HEK293T (cell line): ENCODE data around the gene PRKAG2.
"Not testable (repeated sequence)": the region's sequence is repeated elsewhere in the genome, so short reads cannot be mapped to it uniquely, and the experiment has no call there.

Experiments used
- CTCF ChIA-PET: fragments of 350-600 bp; formaldehyde crosslinking; extraction: SDS; loops from one replicate; lab custom pipeline; 2021; ENCODE audit warnings: antibody characterized with exemption, inconsistent platforms; lab: Yijun Ruan, JAX
- POLR2A ChIA-PET: fragments of 350-600 bp; formaldehyde crosslinking; extraction: SDS; loops from one replicate; lab custom pipeline; 2020; ENCODE audit warnings: antibody characterized with exemption, inconsistent platforms; lab: Yijun Ruan, JAX
- DNase-seq: peaks from one replicate; pipeline ENCODE4 v3.0.0; 2012; ENCODE audit warnings: mixed read lengths; ENCODE audit errors: extremely low spot score
- ARNT ChIP-seq: fragments of 450-650 bp; IDR thresholded peaks from 2 replicates; pipeline ENCODE4 v1.6.1; 2017; ENCODE audit warnings: mild to moderate bottlenecking
- BHLHE40 ChIP-seq: fragments of 450-650 bp; IDR thresholded peaks from 2 replicates; pipeline ENCODE4 v1.6.1; 2016; ENCODE audit warnings: mild to moderate bottlenecking, moderate library complexity, borderline replicate concordance
- CTBP1 ChIP-seq: fragments of 450-650 bp; IDR thresholded peaks from 2 replicates; pipeline ENCODE4 v1.6.1; 2016; ENCODE audit warnings: borderline replicate concordance
- ELF4 ChIP-seq: fragments of 450-650 bp; IDR thresholded peaks from 2 replicates; pipeline ENCODE4 v1.6.1; 2017; ENCODE audit warnings: antibody characterized with exemption
- FOXA1 ChIP-seq: fragments of 450-650 bp; IDR thresholded peaks from 2 replicates; pipeline ENCODE4 v1.6.1; 2016; ENCODE audit warnings: mild to moderate bottlenecking
- FOXK2 ChIP-seq: fragments of 450-650 bp; IDR thresholded peaks from 2 replicates; pipeline ENCODE4 v1.6.1; 2016; ENCODE audit warnings: mild to moderate bottlenecking
- FOXM1 ChIP-seq: fragments of 450-650 bp; IDR thresholded peaks from 2 replicates; pipeline ENCODE4 v1.6.1; 2017; ENCODE audit warnings: mild to moderate bottlenecking, borderline replicate concordance
- HDGF ChIP-seq: fragments of 450-650 bp; IDR thresholded peaks from 2 replicates; pipeline ENCODE4 v1.6.1; 2017; ENCODE audit warnings: antibody characterized with exemption, borderline replicate concordance
- L3MBTL2 ChIP-seq: fragments of 450-650 bp; conservative IDR thresholded peaks from 2 replicates; pipeline ENCODE4 v1.6.1; 2016; ENCODE audit warnings: mild to moderate bottlenecking
- LEF1 ChIP-seq: fragments of 450-650 bp; IDR thresholded peaks from 2 replicates; pipeline ENCODE4 v1.6.1; 2017; ENCODE audit warnings: mild to moderate bottlenecking, borderline replicate concordance
- NFRKB ChIP-seq: fragments of 450-650 bp; IDR thresholded peaks from 2 replicates; pipeline ENCODE4 v1.6.1; 2016; ENCODE audit warnings: mild to moderate bottlenecking, moderate library complexity
- PKNOX1 ChIP-seq: fragments of 450-650 bp; IDR thresholded peaks from 2 replicates; pipeline ENCODE4 v1.6.1; 2016
- SP1 ChIP-seq: fragments of 450-650 bp; IDR thresholded peaks from 2 replicates; pipeline ENCODE4 v1.6.1; 2017
- SUZ12 ChIP-seq: fragments of 450-650 bp; IDR thresholded peaks from 2 replicates; pipeline ENCODE4 v1.6.1; 2016; ENCODE audit warnings: mild to moderate bottlenecking
- TARDBP ChIP-seq: fragments of 450-650 bp; IDR thresholded peaks from 2 replicates; pipeline ENCODE4 v1.6.1; 2016
- ZNF384 ChIP-seq: fragments of 450-650 bp; IDR thresholded peaks from 2 replicates; pipeline ENCODE4 v1.6.1; 2016

PRKAG2 gene

GRCh38 chr7:151524331-151524730 is 352.6 kb downstream of the PRKAG2 start:
- ChIA-PET POLR2A (no interaction called here), CTCF (no interaction called here)
- no peak for TF ChIP-seq L3MBTL2
- no peak for TF ChIP-seq SP1
- no peak for TF ChIP-seq ELF4
- no peak for TF ChIP-seq CTBP1
- no peak for DNase-seq

- ChIA-PET CTCF (no interaction called here), POLR2A (interaction anchor here (0.9 to 1.1 kb wide), 4 partner anchors 11 to 294 kb away, joined by 3 to 5 read pairs (median 3); no protein-coding TSS in a partner anchor)
- TF ChIP-seq HDGF (no peak), NFRKB (no peak), ARNT (no peak), LEF1 (no peak), FOXA1 (no peak), FOXK2 (no peak), TARDBP (no peak), SUZ12 (no peak), FOXM1 (no peak), ZNF384 (no peak), BHLHE40 (no peak), CTBP1 (no peak)
- no peak for DNase-seq
Observed at GRCh38 chr7:151520419-151521261, 356.3 kb downstream of the PRKAG2 start.

- TF ChIP-seq HDGF: no peak
- TF ChIP-seq L3MBTL2: peak; percentile 99
- no peak for TF ChIP-seq CTBP1
- ChIA-PET POLR2A (interaction anchor here (0.7 to 1.1 kb wide), 7 partner anchors 10 to 294 kb away, joined by 3 to 5 read pairs (median 3); partner anchors contain the start of gene ABCF2), CTCF (no interaction called here)
- peak; percentile 98 for DNase-seq
Observed at GRCh38 chr7:151519765-151520418, 357.0 kb downstream of the PRKAG2 start, which contains the start of gene RHEB. Gene RHEB (minus strand): TSS chr7:151519895. CDS start chr7:151519511, 384 bp downstream.

GRCh38 chr7:151518947-151519764 is 357.8 kb downstream of the PRKAG2 start:
- 0 out of 2 replicates have a peak, but pooled peaks have one; percentile 21 for TF ChIP-seq ARNT
- 0 out of 2 replicates have a peak, but pooled peaks have one; percentile 43 for TF ChIP-seq FOXM1
- CTCF ChIA-PET: not testable (repeated sequence)
- peak; percentile 41 for DNase-seq

GRCh38 chr7:151518105-151518946 is 358.6 kb downstream of the PRKAG2 start:
- TF ChIP-seq ELF4 (no peak), TARDBP (no peak), SP1 (no peak), LEF1 (no peak), PKNOX1 (no peak), BHLHE40 (no peak), CTBP1 (no peak), L3MBTL2 (no peak), HDGF (no peak), FOXM1 (no peak), FOXA1 (no peak), FOXK2 (no peak), SUZ12 (no peak)
- DNase-seq: no peak
- POLR2A ChIA-PET: interaction anchor here (0.6 to 1.4 kb wide), 6 partner anchors 10 to 242 kb away, joined by 3 to 6 read pairs (median 3); no protein-coding TSS in a partner anchor
- CTCF ChIA-PET: interaction anchor here (1.8 kb wide), 1 partner anchor 12 kb away, joined by 4 read pairs; no protein-coding TSS in a partner anchor

More at GRCh38 chr7:151518947-151519764, 357.8 kb downstream of the PRKAG2 start:
- POLR2A ChIA-PET: interaction anchor here (0.6 to 1.1 kb wide), 9 partner anchors 9 to 295 kb away, joined by 3 to 5 read pairs (median 3); partner anchors contain the start of gene ABCF2

GRCh38 chr7:151517601-151518104 is 359.3 kb downstream of the PRKAG2 start:
- no peak for TF ChIP-seq ARNT
- TF ChIP-seq SP1: no peak
- TF ChIP-seq FOXK2: no peak
- no peak for TF ChIP-seq ZNF384
- TF ChIP-seq LEF1: no peak
- TF ChIP-seq CTBP1: no peak
- no peak for TF ChIP-seq NFRKB
- no peak for TF ChIP-seq L3MBTL2
- POLR2A ChIA-PET: interaction anchor here (0.8 to 1.4 kb wide), 4 partner anchors 9 to 58 kb away, joined by 3 to 6 read pairs (median 4); no protein-coding TSS in a partner anchor
- CTCF ChIA-PET: interaction anchor here (0.7 to 1.8 kb wide), 2 partner anchors 11 to 113 kb away, joined by 3 to 4 read pairs; no protein-coding TSS in a partner anchor
- DNase-seq: no peak
